CD4-positive, alpha-beta T cell treated with Interleukin-4 for 4 hours (primary cell): Measurements from ENCODE around the gene AGFG2.
A peak's percentile ranks its signal among the peaks of the same experiment; 100 is the strongest.

Experiments
- DNase-seq: peaks from one replicate; pipeline ENCODE4 v3.0.0-alpha.2; 2020

AGFG2 gene

GRCh38 chr7:100573691-100574361 lies 34.8 kb downstream of the AGFG2 start, which contains the start of gene SAP25:
Gene SAP25, minus strand, starts transcription at chr7:100573900. Its CDS starts 158 bp downstream, at chr7:100573742.
- DNase-seq, result no peak

- DNase-seq, result no peak
Observed at GRCh38 chr7:100574362-100575205, 35.6 kb downstream of the AGFG2 start.

GRCh38 chr7:100575206-100575631 lies 36.2 kb downstream of the AGFG2 start:
- no peak for DNase-seq

- no peak for DNase-seq
Observed at GRCh38 chr7:100575746-100576383, 36.9 kb downstream of the AGFG2 start.

GRCh38 chr7:100576384-100576993 lies 37.5 kb downstream of the AGFG2 start:
- no peak for DNase-seq

GRCh38 chr7:100577103-100577502 lies 38.1 kb downstream of the AGFG2 start:
- DNase-seq, result no peak

- no peak for DNase-seq
Observed at GRCh38 chr7:100577507-100577906, 38.5 kb downstream of the AGFG2 start.

GRCh38 chr7:100578246-100579183 lies 39.5 kb downstream of the AGFG2 start:
- no peak for DNase-seq

- no peak for DNase-seq
Observed at GRCh38 chr7:100580466-100581283, 41.7 kb downstream of the AGFG2 start.

- DNase-seq, result no peak
Observed at GRCh38 chr7:100582041-100582579, 43.1 kb downstream of the AGFG2 start.

- DNase-seq, result no peak
Observed at GRCh38 chr7:100582650-100583049, 43.6 kb downstream of the AGFG2 start.

- peak; percentile 64 for DNase-seq
Observed at GRCh38 chr7:100583132-100584053, 44.4 kb downstream of the AGFG2 start.

- no peak for DNase-seq
Observed at GRCh38 chr7:100584054-100584682, 45.2 kb downstream of the AGFG2 start.

- DNase-seq, result no peak
Observed at GRCh38 chr7:100584683-100585510, 45.9 kb downstream of the AGFG2 start.

GRCh38 chr7:100585511-100586265 lies 46.7 kb downstream of the AGFG2 start, which contains the start of gene LRCH4:
Gene LRCH4, minus strand, starts transcription at chr7:100586129. Its CDS starts 29 bp downstream, at chr7:100586100.
- DNase-seq, result peak; percentile 39

- DNase-seq, result peak; percentile 100
Observed at GRCh38 chr7:100586266-100587025, 47.4 kb downstream of the AGFG2 start, which contains the start of gene FBXO24. Gene FBXO24, plus strand, starts transcription at chr7:100586328. Its CDS starts 298 bp downstream, at chr7:100586626.
